ENCODE measurements around the gene PRUNE2.

PRUNE2 gene

DNA sequence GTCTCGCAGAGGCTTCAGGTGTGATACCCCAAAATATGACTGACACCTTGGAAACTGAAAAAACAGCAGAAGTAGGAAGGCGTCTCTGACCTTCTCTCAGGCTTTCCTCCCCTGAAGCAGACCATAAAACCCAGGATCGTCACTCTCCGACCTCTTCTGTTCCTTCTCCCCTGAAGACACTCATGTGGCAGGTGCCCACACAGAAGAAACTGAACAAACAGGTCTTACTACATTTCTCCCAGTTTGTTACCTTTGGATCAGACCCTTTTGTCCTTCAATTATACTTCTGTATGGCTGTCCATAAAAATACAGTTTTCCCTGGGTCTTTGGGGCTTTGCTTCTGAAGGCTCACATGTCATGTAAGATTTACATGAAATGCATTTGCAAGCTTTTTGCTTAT is 10.3 kb upstream of the PRUNE2 start:
- H3K27ac ChIP-seq (ENCODE audit: low read depth, low read length), result no peak overlapping the region
- H3F3A ChIP-seq (ENCODE audit: insufficient read depth), result no peaks in the 10 kb centered on the region
- no peaks in the 10 kb centered on the region for H3K9me2 ChIP-seq (replicated peaks; ENCODE audit: insufficient read depth, low read length)
- no peaks in the 10 kb centered on the region for H3K79me2 ChIP-seq (ENCODE audit: insufficient read depth, low read length)
- H3K9ac ChIP-seq (ENCODE audit: low read length), result no peak overlapping the region
- TF ChIP-seq, protein P1, sequence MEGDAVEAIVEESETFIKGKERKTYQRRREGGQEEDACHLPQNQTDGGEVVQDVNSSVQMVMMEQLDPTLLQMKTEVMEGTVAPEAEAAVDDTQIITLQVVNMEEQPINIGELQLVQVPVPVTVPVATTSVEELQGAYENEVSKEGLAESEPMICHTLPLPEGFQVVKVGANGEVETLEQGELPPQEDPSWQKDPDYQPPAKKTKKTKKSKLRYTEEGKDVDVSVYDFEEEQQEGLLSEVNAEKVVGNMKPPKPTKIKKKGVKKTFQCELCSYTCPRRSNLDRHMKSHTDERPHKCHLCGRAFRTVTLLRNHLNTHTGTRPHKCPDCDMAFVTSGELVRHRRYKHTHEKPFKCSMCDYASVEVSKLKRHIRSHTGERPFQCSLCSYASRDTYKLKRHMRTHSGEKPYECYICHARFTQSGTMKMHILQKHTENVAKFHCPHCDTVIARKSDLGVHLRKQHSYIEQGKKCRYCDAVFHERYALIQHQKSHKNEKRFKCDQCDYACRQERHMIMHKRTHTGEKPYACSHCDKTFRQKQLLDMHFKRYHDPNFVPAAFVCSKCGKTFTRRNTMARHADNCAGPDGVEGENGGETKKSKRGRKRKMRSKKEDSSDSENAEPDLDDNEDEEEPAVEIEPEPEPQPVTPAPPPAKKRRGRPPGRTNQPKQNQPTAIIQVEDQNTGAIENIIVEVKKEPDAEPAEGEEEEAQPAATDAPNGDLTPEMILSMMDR (IDR thresholded peaks at IDR 0.05; ENCODE audit: insufficient read depth, low read length, poor library complexity, severe bottlenecking), result no peak
- no peak for TF ChIP-seq EZH2phosphoT487 (conservative IDR thresholded peaks at IDR 0.05; ENCODE audit: low read length)
- H3K9me3 ChIP-seq (ENCODE audit: insufficient read depth, low read length), result no peaks in the 10 kb centered on the region
- no peaks in the 10 kb centered on the region for H3K36me3 ChIP-seq (ENCODE audit: low read length)
- no peak overlapping the region for H3K4me2 ChIP-seq (ENCODE audit: low read depth, low read length, poor library complexity, severe bottlenecking)
- no peak overlapping the region for H3K4me3 ChIP-seq (ENCODE audit: insufficient read depth, low read length, poor library complexity, severe bottlenecking)
- no peaks in the 10 kb centered on the region for H3K27me3 ChIP-seq (ENCODE audit: low read length)
- H2AFZ ChIP-seq (ENCODE audit: low read depth, low read length, severe bottlenecking), result no peak overlapping the region
- H4K20me1 ChIP-seq (ENCODE audit: low read depth, low read length), result no peaks in the 10 kb centered on the region

DNA sequence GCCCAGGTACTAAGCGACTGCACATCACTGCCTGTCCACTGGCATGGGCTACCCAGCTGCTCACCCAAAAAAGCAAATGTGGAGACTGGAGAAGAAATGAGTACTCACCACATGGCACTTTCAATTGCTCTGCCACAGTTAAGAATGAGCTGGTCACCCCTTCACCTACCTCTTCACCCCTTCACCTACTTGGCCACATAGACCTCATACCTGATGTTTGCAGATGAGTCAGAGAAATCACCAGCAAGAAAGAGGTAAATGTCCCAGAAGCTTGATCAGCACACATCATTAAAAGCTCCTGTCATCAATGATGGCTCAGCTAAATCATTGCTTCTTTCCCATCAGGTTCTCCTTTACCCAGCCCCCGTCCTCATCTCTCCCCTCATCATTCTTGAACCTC is 7.6 kb upstream of the PRUNE2 start:
- H3K27me3 ChIP-seq (ENCODE audit: low read length), result no peaks in the 10 kb centered on the region
- no peaks in the 10 kb centered on the region for H3F3A ChIP-seq (ENCODE audit: insufficient read depth)
- no peak overlapping the region for H3K4me2 ChIP-seq (ENCODE audit: low read depth, low read length, poor library complexity, severe bottlenecking)
- H2AFZ ChIP-seq (ENCODE audit: low read depth, low read length, severe bottlenecking), result no peak overlapping the region
- no peaks in the 10 kb centered on the region for H3K9me3 ChIP-seq (ENCODE audit: insufficient read depth, low read length)
- H3K9ac ChIP-seq (ENCODE audit: low read length), result no peak overlapping the region
- TF ChIP-seq, protein P1 (IDR thresholded peaks at IDR 0.05; ENCODE audit: insufficient read depth, low read length, poor library complexity, severe bottlenecking), result no peak
- TF ChIP-seq EZH2phosphoT487 (conservative IDR thresholded peaks at IDR 0.05; ENCODE audit: low read length), result no peak
- no peaks in the 10 kb centered on the region for H4K20me1 ChIP-seq (ENCODE audit: low read depth, low read length)
- H3K4me3 ChIP-seq (ENCODE audit: insufficient read depth, low read length, poor library complexity, severe bottlenecking), result no peak overlapping the region
- H3K27ac ChIP-seq (ENCODE audit: low read depth, low read length), result no peak overlapping the region
- H3K79me2 ChIP-seq (ENCODE audit: insufficient read depth, low read length), result no peaks in the 10 kb centered on the region
- H3K36me3 ChIP-seq (ENCODE audit: low read length), result no peaks in the 10 kb centered on the region
- H3K9me2 ChIP-seq (replicated peaks; ENCODE audit: insufficient read depth, low read length), result no peaks in the 10 kb centered on the region

DNA sequence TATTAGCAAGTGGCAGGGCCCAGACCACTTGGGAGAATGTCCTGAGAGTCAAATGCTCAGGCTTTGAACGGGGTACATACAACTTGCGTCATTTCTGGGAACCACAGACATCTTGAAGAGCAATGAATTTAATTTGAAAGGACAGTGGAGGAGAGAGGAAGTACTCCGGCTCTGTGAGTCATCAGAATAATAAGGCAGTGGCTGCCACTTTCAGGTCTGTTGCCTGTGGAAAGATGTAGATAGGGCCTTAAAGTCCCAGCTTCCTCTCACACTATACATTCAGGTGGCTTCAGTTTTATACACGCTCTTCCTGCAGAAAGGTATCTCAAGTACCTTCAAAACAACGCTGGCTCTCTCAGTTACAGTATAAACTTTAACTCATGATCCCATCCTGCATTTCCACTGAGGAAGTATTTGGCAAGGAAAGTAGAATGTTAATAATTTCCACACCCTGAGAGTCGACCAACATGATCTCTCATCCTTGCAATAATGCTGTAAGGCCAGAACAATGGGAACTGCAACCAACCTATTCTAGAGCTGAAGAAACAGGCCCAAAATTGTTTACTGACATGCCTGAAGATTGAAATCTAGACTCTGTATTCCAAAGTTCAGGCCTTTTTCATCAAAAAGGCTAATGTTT is 6.8 kb upstream of the PRUNE2 start:
- Histone ChIP-seq H3K9me3 (ENCODE audit: insufficient read depth, low read length) (no peaks in the 10 kb centered on the region), H3K4me3 (ENCODE audit: insufficient read depth, low read length, poor library complexity, severe bottlenecking) (no peak overlapping the region), H3K9ac (ENCODE audit: low read length) (no peak overlapping the region), H3K36me3 (ENCODE audit: low read length) (no peaks in the 10 kb centered on the region), H3K27ac (ENCODE audit: low read depth, low read length) (no peak overlapping the region), H3F3A (ENCODE audit: insufficient read depth) (no peaks in the 10 kb centered on the region), H3K27me3 (ENCODE audit: low read length) (no peaks in the 10 kb centered on the region), H3K4me2 (ENCODE audit: low read depth, low read length, poor library complexity, severe bottlenecking) (no peak overlapping the region), H3K79me2 (ENCODE audit: insufficient read depth, low read length) (no peaks in the 10 kb centered on the region), H3K9me2 (replicated peaks; ENCODE audit: insufficient read depth, low read length) (no peaks in the 10 kb centered on the region), H4K20me1 (ENCODE audit: low read depth, low read length) (no peaks in the 10 kb centered on the region), H2AFZ (ENCODE audit: low read depth, low read length, severe bottlenecking) (no peak overlapping the region)
- TF ChIP-seq, protein P1 (IDR thresholded peaks at IDR 0.05; ENCODE audit: insufficient read depth, low read length, poor library complexity, severe bottlenecking), result no peak
- TF ChIP-seq EZH2phosphoT487 (conservative IDR thresholded peaks at IDR 0.05; ENCODE audit: low read length), result no peak
